Measurements from ENCODE around the gene CCND2.

The CCND2 gene

GRCh38 chr12:4283512-4284255 is 10.1 kb downstream of the CCND2 start:
- no CpG with 5 or more reads among the region's 12 CpGs for WGBS (ENCODE audit: insufficient coverage, insufficient read length)
- H3K9me3 ChIP-seq (ENCODE audit: control insufficient read depth, insufficient read depth, low read length): no peaks in the 10 kb centered on the region
- H3K27ac ChIP-seq (ENCODE audit: low read length): no peak overlapping the region
- H3K27me3 ChIP-seq (ENCODE audit: control insufficient read depth, insufficient read depth, low read length): no peaks in the 10 kb centered on the region
- DNase-seq (ENCODE audit: low read depth, low spot score): no peak
- no peaks in the 10 kb centered on the region for H3K4me1 ChIP-seq (ENCODE audit: control insufficient read depth, insufficient read depth, low read length)
- peaks cover 65% of the 10 kb centered on the region for H3K36me3 ChIP-seq (ENCODE audit: control insufficient read depth, insufficient read depth, low read length)
- no peak overlapping the region for H3K4me3 ChIP-seq (ENCODE audit: low read length)

- H3K4me3 ChIP-seq (ENCODE audit: low read length): no peak overlapping the region
- H3K36me3 ChIP-seq (ENCODE audit: control insufficient read depth, insufficient read depth, low read length): peaks cover 69% of the 10 kb centered on the region
- no peaks in the 10 kb centered on the region for H3K4me1 ChIP-seq (ENCODE audit: control insufficient read depth, insufficient read depth, low read length)
- no peaks in the 10 kb centered on the region for H3K27me3 ChIP-seq (ENCODE audit: control insufficient read depth, insufficient read depth, low read length)
- WGBS (ENCODE audit: insufficient coverage, insufficient read length): no CpG with 5 or more reads among the region's 4 CpGs
- no peak overlapping the region for H3K27ac ChIP-seq (ENCODE audit: low read length)
- no peak for DNase-seq (ENCODE audit: low read depth, low spot score)
- H3K9me3 ChIP-seq (ENCODE audit: control insufficient read depth, insufficient read depth, low read length): no peaks in the 10 kb centered on the region
Observed at GRCh38 chr12:4284306-4284705, 10.7 kb downstream of the CCND2 start.

GRCh38 chr12:4285070-4285469 is 11.5 kb downstream of the CCND2 start:
- no CpG with 5 or more reads among the region's 8 CpGs for WGBS (ENCODE audit: insufficient coverage, insufficient read length)
- no peaks in the 10 kb centered on the region for H3K27me3 ChIP-seq (ENCODE audit: control insufficient read depth, insufficient read depth, low read length)
- no peaks in the 10 kb centered on the region for H3K4me1 ChIP-seq (ENCODE audit: control insufficient read depth, insufficient read depth, low read length)
- DNase-seq (ENCODE audit: low read depth, low spot score): no peak
- no peak overlapping the region for H3K27ac ChIP-seq (ENCODE audit: low read length)
- peaks cover 66% of the 10 kb centered on the region for H3K36me3 ChIP-seq (ENCODE audit: control insufficient read depth, insufficient read depth, low read length)
- H3K9me3 ChIP-seq (ENCODE audit: control insufficient read depth, insufficient read depth, low read length): no peaks in the 10 kb centered on the region
- H3K4me3 ChIP-seq (ENCODE audit: low read length): no peak overlapping the region

- no peaks in the 10 kb centered on the region for H3K4me1 ChIP-seq (ENCODE audit: control insufficient read depth, insufficient read depth, low read length)
- H3K27ac ChIP-seq (ENCODE audit: low read length): no peak overlapping the region
- no peaks in the 10 kb centered on the region for H3K9me3 ChIP-seq (ENCODE audit: control insufficient read depth, insufficient read depth, low read length)
- no peak overlapping the region for H3K4me3 ChIP-seq (ENCODE audit: low read length)
- peaks cover 64% of the 10 kb centered on the region for H3K36me3 ChIP-seq (ENCODE audit: control insufficient read depth, insufficient read depth, low read length)
- H3K27me3 ChIP-seq (ENCODE audit: control insufficient read depth, insufficient read depth, low read length): no peaks in the 10 kb centered on the region
- WGBS (ENCODE audit: insufficient coverage, insufficient read length): no CpG with 5 or more reads among the region's 12 CpGs
- no peak for DNase-seq (ENCODE audit: low read depth, low spot score)
Observed at GRCh38 chr12:4286228-4286627, 12.7 kb downstream of the CCND2 start.

GRCh38 chr12:4286771-4287317 is 13.3 kb downstream of the CCND2 start:
- Histone ChIP-seq H3K9me3 (ENCODE audit: control insufficient read depth, insufficient read depth, low read length) (no peaks in the 10 kb centered on the region), H3K4me1 (ENCODE audit: control insufficient read depth, insufficient read depth, low read length) (no peaks in the 10 kb centered on the region), H3K27me3 (ENCODE audit: control insufficient read depth, insufficient read depth, low read length) (no peaks in the 10 kb centered on the region), H3K36me3 (ENCODE audit: control insufficient read depth, insufficient read depth, low read length) (peaks cover 61% of the 10 kb centered on the region), H3K27ac (ENCODE audit: low read length) (no peak overlapping the region), H3K4me3 (ENCODE audit: low read length) (no peak overlapping the region)
- WGBS (ENCODE audit: insufficient coverage, insufficient read length): no CpG with 5 or more reads among the region's 14 CpGs
- DNase-seq (ENCODE audit: low read depth, low spot score): no peak

- H3K27me3 ChIP-seq (ENCODE audit: control insufficient read depth, insufficient read depth, low read length): no peaks in the 10 kb centered on the region
- peaks cover 54% of the 10 kb centered on the region for H3K36me3 ChIP-seq (ENCODE audit: control insufficient read depth, insufficient read depth, low read length)
- no peaks in the 10 kb centered on the region for H3K9me3 ChIP-seq (ENCODE audit: control insufficient read depth, insufficient read depth, low read length)
- no peak overlapping the region for H3K4me3 ChIP-seq (ENCODE audit: low read length)
- no peaks in the 10 kb centered on the region for H3K4me1 ChIP-seq (ENCODE audit: control insufficient read depth, insufficient read depth, low read length)
- WGBS (ENCODE audit: insufficient coverage, insufficient read length): no CpG with 5 or more reads among the region's 18 CpGs
- no peak overlapping the region for H3K27ac ChIP-seq (ENCODE audit: low read length)
- no peak for DNase-seq (ENCODE audit: low read depth, low spot score)
Observed at GRCh38 chr12:4287325-4288211, 14.0 kb downstream of the CCND2 start.

- no peak for DNase-seq (ENCODE audit: low read depth, low spot score)
- Histone ChIP-seq H3K4me3 (ENCODE audit: low read length) (no peak overlapping the region), H3K27me3 (ENCODE audit: control insufficient read depth, insufficient read depth, low read length) (no peaks in the 10 kb centered on the region), H3K9me3 (ENCODE audit: control insufficient read depth, insufficient read depth, low read length) (no peaks in the 10 kb centered on the region), H3K27ac (ENCODE audit: low read length) (no peak overlapping the region), H3K36me3 (ENCODE audit: control insufficient read depth, insufficient read depth, low read length) (peaks cover 51% of the 10 kb centered on the region), H3K4me1 (ENCODE audit: control insufficient read depth, insufficient read depth, low read length) (no peaks in the 10 kb centered on the region)
- WGBS (ENCODE audit: insufficient coverage, insufficient read length): no CpG with 5 or more reads among the region's 20 CpGs
Observed at GRCh38 chr12:4288296-4289131, 15.0 kb downstream of the CCND2 start.

- H3K4me3 ChIP-seq (ENCODE audit: low read length): no peak overlapping the region
- no peaks in the 10 kb centered on the region for H3K27me3 ChIP-seq (ENCODE audit: control insufficient read depth, insufficient read depth, low read length)
- WGBS (ENCODE audit: insufficient coverage, insufficient read length): no CpG with 5 or more reads among the region's 20 CpGs
- H3K36me3 ChIP-seq (ENCODE audit: control insufficient read depth, insufficient read depth, low read length): peaks cover 45% of the 10 kb centered on the region
- H3K9me3 ChIP-seq (ENCODE audit: control insufficient read depth, insufficient read depth, low read length): no peaks in the 10 kb centered on the region
- no peaks in the 10 kb centered on the region for H3K4me1 ChIP-seq (ENCODE audit: control insufficient read depth, insufficient read depth, low read length)
- DNase-seq (ENCODE audit: low read depth, low spot score): no peak
- H3K27ac ChIP-seq (ENCODE audit: low read length): no peak overlapping the region
Observed at GRCh38 chr12:4289231-4289878, 15.8 kb downstream of the CCND2 start.

- Histone ChIP-seq H3K9me3 (ENCODE audit: control insufficient read depth, insufficient read depth, low read length) (no peaks in the 10 kb centered on the region), H3K27me3 (ENCODE audit: control insufficient read depth, insufficient read depth, low read length) (no peaks in the 10 kb centered on the region), H3K36me3 (ENCODE audit: control insufficient read depth, insufficient read depth, low read length) (peaks cover 41% of the 10 kb centered on the region), H3K27ac (ENCODE audit: low read length) (no peak overlapping the region), H3K4me1 (ENCODE audit: control insufficient read depth, insufficient read depth, low read length) (no peaks in the 10 kb centered on the region), H3K4me3 (ENCODE audit: low read length) (no peak overlapping the region)
- no CpG with 5 or more reads among the region's 28 CpGs for WGBS (ENCODE audit: insufficient coverage, insufficient read length)
- no peak for DNase-seq (ENCODE audit: low read depth, low spot score)
Observed at GRCh38 chr12:4289998-4290790, 16.6 kb downstream of the CCND2 start.

Measured in iPS DF 6.9 (cell line).